Breast epithelium (tissue), 4 donors: ENCODE results near the gene CENPU. TPM values are rescaled to one million over a fixed set of nuclear protein-coding genes. Genes with fewer than 3 reads are reported as not detected.

Experiments
- DNase-seq, 2 donors: peaks; one replicate each; pipeline ENCODE4 v3.0.0-alpha.2; 2019; ENCODE audit warnings: low spot score in 2 of 2
- H3K27ac ChIP-seq, 2 donors: fragments of 200-600 bp; sonication (generic) in 1 of 2; one replicate each; pipeline ENCODE4 v1.5.1; 2016 to 2019; ENCODE audit warnings: mild to moderate bottlenecking in 1 of 2
- H3K27me3 ChIP-seq, 2 donors: fragments of 200-600 bp; sonication (generic) in 1 of 2; one replicate each; pipeline versions ENCODE4 v1.5.1 to v1.6.0; 2017 to 2019; ENCODE audit warnings: control low read depth in 1 of 2, mild to moderate bottlenecking in 1 of 2
- H3K36me3 ChIP-seq: fragments of 200-600 bp; one replicate; pipeline ENCODE4 v1.5.1; 2019
- H3K4me1 ChIP-seq, 2 donors: fragments of 200-600 bp; sonication (generic); one replicate each; pipeline ENCODE4 v1.5.1; 2016 to 2019; ENCODE audit warnings: control low read depth in 1 of 2
- H3K4me3 ChIP-seq, 3 donors: fragments of 200-600 bp; sonication (generic); 1 replicate in 2 of 3; 2 replicates in 1 of 3; pipeline ENCODE4 v1.5.1; 2016 to 2019; ENCODE audit warnings: mild to moderate bottlenecking in 3 of 3, moderate library complexity in 2 of 3
- H3K9me3 ChIP-seq, 2 donors: fragments of 200-600 bp; sonication (generic) in 1 of 2; one replicate each; pipeline ENCODE4 v1.5.1; 2016 to 2019; ENCODE audit warnings: control low read depth in 1 of 2
- POLR2A ChIP-seq: fragments of 450-650 bp; IDR thresholded peaks from one replicate; pipeline ENCODE4 v1.6.1; 2016; ENCODE audit warnings: antibody characterized with exemption, mild to moderate bottlenecking, moderate library complexity
- POLR2AphosphoS5 ChIP-seq, 3 donors: sonication (generic); formaldehyde crosslinking; IDR thresholded peaks; one replicate each; pipeline ENCODE4 v1.6.1; 2017; ENCODE audit warnings: antibody characterized with exemption in 3 of 3
- intact Hi-C: fragments of 100-400 bp; cut with DNase I; formaldehyde crosslinking; loops from one replicate; pipeline ENCODE4 v1.15.1; 2023; ENCODE audit warnings: low total_unique reads
- total RNA-seq, 3 donors: library from RNA; depleted of rRNA; stranded (reverse); fragments of >200 nt; gene quantifications; one replicate each; pipeline ENCODE4 v1.1.0, GENCODE V29; 2016
- TF ChIP-seq, protein P1 (sequence below), 3 donors: fragments of 450-650 bp; IDR thresholded peaks; one replicate each; pipeline ENCODE4 v1.5.1; 2016 to 2017; ENCODE audit warnings: antibody characterized with exemption in 3 of 3, mild to moderate bottlenecking in 3 of 3, moderate library complexity in 3 of 3

Gene CENPU
- total RNA-seq, 3 donors from 2014 or later = 2.2 to 4.3 (median 2.6) TPM

DNA sequence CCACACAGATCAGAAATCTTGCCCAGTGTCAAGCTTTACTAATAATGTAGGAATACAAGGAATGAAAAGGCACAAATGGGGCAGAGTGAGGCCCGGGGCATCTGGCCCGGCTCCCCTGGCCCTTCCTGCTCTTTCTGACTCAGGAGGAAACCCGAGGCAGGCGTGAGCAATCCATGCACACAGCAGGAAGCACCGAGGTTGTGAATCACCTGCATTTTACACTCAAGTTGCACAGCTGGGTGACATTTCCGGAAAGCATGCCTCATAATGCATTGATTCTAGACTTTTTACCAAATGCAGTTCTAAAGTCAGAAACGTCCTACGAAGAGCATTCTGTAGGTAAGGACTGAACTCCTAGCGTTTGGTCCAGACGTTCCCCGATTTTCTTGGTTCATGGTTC, 45.4 kb downstream of the CENPU start:
- no peaks in the 10 kb centered on the region for H3K9me3 ChIP-seq
- no peaks in the 10 kb centered on the region for H3K27me3 ChIP-seq
- H3K4me1 ChIP-seq = no peaks in the 10 kb centered on the region
- H3K36me3 ChIP-seq = no peaks in the 10 kb centered on the region
- H3K4me3 ChIP-seq = no peak overlapping the region
- no peak for DNase-seq
- no peak overlapping the region for H3K27ac ChIP-seq
- intact Hi-C loops = no loop called here
- TF ChIP-seq, protein P1, sequence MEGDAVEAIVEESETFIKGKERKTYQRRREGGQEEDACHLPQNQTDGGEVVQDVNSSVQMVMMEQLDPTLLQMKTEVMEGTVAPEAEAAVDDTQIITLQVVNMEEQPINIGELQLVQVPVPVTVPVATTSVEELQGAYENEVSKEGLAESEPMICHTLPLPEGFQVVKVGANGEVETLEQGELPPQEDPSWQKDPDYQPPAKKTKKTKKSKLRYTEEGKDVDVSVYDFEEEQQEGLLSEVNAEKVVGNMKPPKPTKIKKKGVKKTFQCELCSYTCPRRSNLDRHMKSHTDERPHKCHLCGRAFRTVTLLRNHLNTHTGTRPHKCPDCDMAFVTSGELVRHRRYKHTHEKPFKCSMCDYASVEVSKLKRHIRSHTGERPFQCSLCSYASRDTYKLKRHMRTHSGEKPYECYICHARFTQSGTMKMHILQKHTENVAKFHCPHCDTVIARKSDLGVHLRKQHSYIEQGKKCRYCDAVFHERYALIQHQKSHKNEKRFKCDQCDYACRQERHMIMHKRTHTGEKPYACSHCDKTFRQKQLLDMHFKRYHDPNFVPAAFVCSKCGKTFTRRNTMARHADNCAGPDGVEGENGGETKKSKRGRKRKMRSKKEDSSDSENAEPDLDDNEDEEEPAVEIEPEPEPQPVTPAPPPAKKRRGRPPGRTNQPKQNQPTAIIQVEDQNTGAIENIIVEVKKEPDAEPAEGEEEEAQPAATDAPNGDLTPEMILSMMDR (IDR thresholded peaks at IDR 0.05) = no peak
- TF ChIP-seq POLR2AphosphoS5 (IDR thresholded peaks at IDR 0.05) (no peak), POLR2A (no peak)

GRCh38 chr4:184688005-184688404, 45.9 kb downstream of the CENPU start:
- no peaks in the 10 kb centered on the region for H3K27me3 ChIP-seq
- no peaks in the 10 kb centered on the region for H3K9me3 ChIP-seq
- intact Hi-C loops = no loop called here
- H3K4me3 ChIP-seq = no peak overlapping the region
- no peaks in the 10 kb centered on the region for H3K36me3 ChIP-seq
- no peaks in the 10 kb centered on the region for H3K4me1 ChIP-seq
- no peak overlapping the region for H3K27ac ChIP-seq
- TF ChIP-seq POLR2AphosphoS5 (IDR thresholded peaks at IDR 0.05) (no peak), POLR2A (no peak)
- TF ChIP-seq, protein P1 (IDR thresholded peaks at IDR 0.05) = no peak
- no peak for DNase-seq

DNA sequence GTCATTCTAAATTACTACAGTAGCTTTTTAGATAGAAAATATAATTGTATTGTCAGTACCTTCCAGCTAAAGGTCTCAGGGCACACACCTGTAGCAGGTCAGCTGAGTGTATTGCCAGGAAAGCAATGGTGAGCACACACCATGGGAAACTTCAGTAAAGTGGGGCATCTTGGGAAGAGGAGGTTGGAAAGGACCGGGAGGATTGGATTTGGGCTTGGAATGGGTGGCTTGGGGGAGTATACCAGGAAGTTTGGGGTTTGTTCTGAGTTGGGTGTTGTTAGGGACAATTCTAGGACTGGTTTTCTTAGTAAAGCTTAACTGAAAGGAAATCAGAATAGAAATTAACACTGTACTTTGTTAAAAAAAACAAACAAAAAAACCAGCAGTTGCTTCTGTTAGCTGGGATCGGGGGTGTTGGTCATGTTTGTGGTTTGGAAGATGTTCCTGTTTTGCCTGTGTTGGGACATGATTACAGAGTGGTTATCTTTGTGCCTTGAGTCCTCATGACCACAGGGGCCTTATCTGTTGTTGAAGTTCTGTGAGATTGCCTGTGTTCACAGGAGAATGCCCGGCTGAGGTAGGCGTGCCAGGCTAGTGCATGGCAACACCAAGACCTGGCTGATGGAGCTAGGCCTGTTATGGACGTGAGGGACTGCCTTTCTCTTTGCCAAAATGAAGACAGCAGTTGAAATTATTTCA, 49.3 kb downstream of the CENPU start:
- TF ChIP-seq POLR2AphosphoS5 (IDR thresholded peaks at IDR 0.05) = no peak
- TF ChIP-seq, protein P1 (IDR thresholded peaks at IDR 0.05) = no peak
- no peak for TF ChIP-seq POLR2A
- Histone ChIP-seq H3K36me3 (no peaks in the 10 kb centered on the region), H3K27me3 (no peaks in the 10 kb centered on the region), H3K9me3 (no peaks in the 10 kb centered on the region), H3K27ac (no peak overlapping the region), H3K4me1 (no peaks in the 10 kb centered on the region), H3K4me3 (no peak overlapping the region)
- intact Hi-C loops = no loop called here
- DNase-seq = no peak

DNA sequence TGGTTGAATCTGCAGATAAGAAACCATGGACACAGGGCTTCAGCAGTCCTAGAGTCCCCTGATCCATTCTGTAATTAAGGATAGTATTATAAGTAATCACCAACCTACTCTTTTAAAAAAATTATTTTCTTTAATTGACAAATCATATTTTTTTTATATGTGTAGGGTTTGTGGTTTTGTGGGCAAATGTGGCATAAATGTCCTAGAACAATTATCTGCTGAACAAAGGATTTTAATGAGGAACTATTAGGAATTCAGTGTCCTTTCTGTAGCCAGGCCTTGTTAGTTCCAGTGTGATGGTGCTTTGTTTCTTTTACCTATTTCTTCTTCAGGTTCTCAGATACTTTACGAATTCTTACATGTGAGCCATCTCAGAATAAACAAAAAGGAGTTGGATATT, 52.0 kb downstream of the CENPU start:
- H3K9me3 ChIP-seq = no peaks in the 10 kb centered on the region
- H3K36me3 ChIP-seq = no peaks in the 10 kb centered on the region
- TF ChIP-seq POLR2A (no peak), POLR2AphosphoS5 (IDR thresholded peaks at IDR 0.05) (no peak)
- TF ChIP-seq, protein P1 (IDR thresholded peaks at IDR 0.05) = no peak
- H3K27ac ChIP-seq = no peak overlapping the region
- H3K27me3 ChIP-seq = no peaks in the 10 kb centered on the region
- H3K4me1 ChIP-seq = no peaks in the 10 kb centered on the region
- no peak for DNase-seq
- intact Hi-C loops = no loop called here
- H3K4me3 ChIP-seq = no peak overlapping the region

DNA sequence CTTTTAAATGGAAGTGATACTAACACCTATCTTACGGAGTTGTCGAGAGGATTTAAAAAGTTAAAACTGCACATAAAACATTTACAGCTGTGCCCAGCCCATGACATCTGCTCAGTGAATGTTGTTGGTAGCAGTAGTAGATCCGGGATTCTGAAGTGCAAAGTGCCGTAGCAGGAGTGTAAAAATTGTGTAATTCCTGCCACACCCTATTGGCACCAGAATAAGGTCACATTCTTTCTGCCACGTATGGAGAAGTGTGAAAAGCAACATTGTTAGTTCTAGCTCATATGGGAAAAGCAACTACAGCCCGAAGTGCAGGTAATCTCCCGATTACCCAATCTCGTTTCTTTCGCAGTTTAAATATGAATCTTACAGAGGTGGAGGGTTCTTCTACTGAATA, 53.2 kb downstream of the CENPU start:
- Histone ChIP-seq H3K4me1 (no peaks in the 10 kb centered on the region), H3K9me3 (no peaks in the 10 kb centered on the region), H3K27ac (no peak overlapping the region), H3K4me3 (no peak overlapping the region), H3K27me3 (no peaks in the 10 kb centered on the region), H3K36me3 (no peaks in the 10 kb centered on the region)
- no peak for DNase-seq
- TF ChIP-seq POLR2AphosphoS5 (IDR thresholded peaks at IDR 0.05) = no peak
- TF ChIP-seq POLR2A = no peak
- TF ChIP-seq, protein P1 (IDR thresholded peaks at IDR 0.05) = no peak
- intact Hi-C loops = no loop called here
